GM12878 (cell line): ENCODE data around the gene DCAF17. TPM values are rescaled to one million over a fixed set of nuclear protein-coding genes. Genes with fewer than 3 reads are reported as not detected.

Experiments used
- EZH2 ChIP-seq: IDR thresholded peaks from 2 replicates; pipeline ENCODE4 v1.6.1; 2012; ENCODE audit warnings: low read depth, mild to moderate bottlenecking, control low read depth, inconsistent platforms, low read length, borderline replicate concordance; ENCODE audit not compliant: control insufficient read depth
- FOXK2 ChIP-seq: fragments of 450-650 bp; IDR thresholded peaks from 2 replicates; pipeline ENCODE4 v1.6.1; 2017; ENCODE audit warnings: mild to moderate bottlenecking, moderate library complexity
- MYC ChIP-seq: IDR thresholded peaks from 2 replicates; pipeline ENCODE4 v1.6.1; 2011; ENCODE audit warnings: mild to moderate bottlenecking, low read length, moderate library complexity, inconsistent platforms; ENCODE audit not compliant: insufficient read depth, insufficient replicate concordance, insufficient read length, severe bottlenecking
- NR2C1 ChIP-seq: fragments of 450-650 bp; IDR thresholded peaks from 2 replicates; pipeline ENCODE4 v1.6.1; 2017; ENCODE audit warnings: antibody characterized with exemption, mild to moderate bottlenecking, moderate library complexity
- PAX8 ChIP-seq: fragments of 450-650 bp; IDR thresholded peaks from 2 replicates; pipeline ENCODE4 v1.6.1; 2017; ENCODE audit warnings: mild to moderate bottlenecking, moderate library complexity
- SUZ12 ChIP-seq: fragments of 200-600 bp; sonication (generic); IDR thresholded peaks from one replicate; pipeline ENCODE4 v1.6.1; 2018; ENCODE audit warnings: antibody characterized with exemption, mild to moderate bottlenecking; ENCODE audit not compliant: unreplicated experiment
- WRNIP1 ChIP-seq: IDR thresholded peaks from 2 replicates; pipeline ENCODE4 v1.6.1; 2011; ENCODE audit warnings: low read depth, low read length, improper control_type of control experiment, borderline replicate concordance
- ZBED1 ChIP-seq: IDR thresholded peaks from 2 replicates; pipeline ENCODE4 v1.6.1; 2016; ENCODE audit warnings: borderline replicate concordance
- ZNF384 ChIP-seq: IDR thresholded peaks from 2 replicates; pipeline ENCODE4 v1.6.1; 2012; ENCODE audit warnings: low read depth, mild to moderate bottlenecking, low read length, improper control_type of control experiment, borderline replicate concordance
- ZSCAN29 ChIP-seq: fragments of 450-650 bp; IDR thresholded peaks from 2 replicates; pipeline ENCODE4 v1.6.1; 2017; ENCODE audit warnings: mild to moderate bottlenecking, moderate library complexity
- polyA plus RNA-seq, 11 experiments: library from polyadenylated mRNA; depleted of rRNA in 4 of 11; unstranded in 6 of 11; stranded (reverse) in 5 of 11; fragments of >200 nt; fragmentation: Nextera tagmentation in 4 of 11; fragmentation: Illumina TruSeq in 1 of 11; extraction: Ambion mirVana in 4 of 11; extraction: Trizol in 1 of 11; gene quantifications; 1 replicate in 1 of 11; 2 replicates in 10 of 11; pipeline versions ENCODE4 v1.2.1 to v1.2.3, GENCODE V29; 2011 to 2016; ENCODE audit warnings: inconsistent platforms in 2 of 11, missing spikeins in 2 of 11, low read depth in 1 of 11
- total RNA-seq, 4 experiments: library from RNA; depleted of rRNA in 3 of 4; stranded (reverse); fragments of >200 nt in 3 of 4; fragmentation: Illumina TruSeq in 1 of 4; extraction: Trizol in 1 of 4; gene quantifications; 2 replicates each; pipeline versions ENCODE4 v1.2.1 to v1.2.3, GENCODE V29; 2013 to 2021
- TF ChIP-seq, protein P1 (sequence below): fragments of 450-650 bp; IDR thresholded peaks from 2 replicates; pipeline ENCODE4 v1.6.1; 2017; ENCODE audit warnings: antibody characterized with exemption, mild to moderate bottlenecking, moderate library complexity
- TF ChIP-seq, protein P2 (sequence below): fragments of 450-650 bp; IDR thresholded peaks from 2 replicates; pipeline ENCODE4 v1.6.1; 2018; ENCODE audit warnings: mild to moderate bottlenecking, low read depth, moderate library complexity; ENCODE audit not compliant: partially characterized antibody
- TF ChIP-seq, protein P3 (sequence below): fragments of 450-650 bp; IDR thresholded peaks from 2 replicates; pipeline ENCODE4 v1.6.1; 2017; ENCODE audit warnings: borderline replicate concordance
- TF ChIP-seq, protein P4 (sequence below): fragments of 450-650 bp; IDR thresholded peaks from 2 replicates; pipeline ENCODE4 v1.6.1; 2018; ENCODE audit warnings: borderline replicate concordance, mild to moderate bottlenecking; ENCODE audit not compliant: partially characterized antibody

The DCAF17 gene
- total and polyA plus RNA-seq, 10 of the 15 experiments (the other 5 are each of a cell fraction or from before 2014, with no cell fraction given) = 5.2 to 32.9 (median 23.4) TPM

DNA sequence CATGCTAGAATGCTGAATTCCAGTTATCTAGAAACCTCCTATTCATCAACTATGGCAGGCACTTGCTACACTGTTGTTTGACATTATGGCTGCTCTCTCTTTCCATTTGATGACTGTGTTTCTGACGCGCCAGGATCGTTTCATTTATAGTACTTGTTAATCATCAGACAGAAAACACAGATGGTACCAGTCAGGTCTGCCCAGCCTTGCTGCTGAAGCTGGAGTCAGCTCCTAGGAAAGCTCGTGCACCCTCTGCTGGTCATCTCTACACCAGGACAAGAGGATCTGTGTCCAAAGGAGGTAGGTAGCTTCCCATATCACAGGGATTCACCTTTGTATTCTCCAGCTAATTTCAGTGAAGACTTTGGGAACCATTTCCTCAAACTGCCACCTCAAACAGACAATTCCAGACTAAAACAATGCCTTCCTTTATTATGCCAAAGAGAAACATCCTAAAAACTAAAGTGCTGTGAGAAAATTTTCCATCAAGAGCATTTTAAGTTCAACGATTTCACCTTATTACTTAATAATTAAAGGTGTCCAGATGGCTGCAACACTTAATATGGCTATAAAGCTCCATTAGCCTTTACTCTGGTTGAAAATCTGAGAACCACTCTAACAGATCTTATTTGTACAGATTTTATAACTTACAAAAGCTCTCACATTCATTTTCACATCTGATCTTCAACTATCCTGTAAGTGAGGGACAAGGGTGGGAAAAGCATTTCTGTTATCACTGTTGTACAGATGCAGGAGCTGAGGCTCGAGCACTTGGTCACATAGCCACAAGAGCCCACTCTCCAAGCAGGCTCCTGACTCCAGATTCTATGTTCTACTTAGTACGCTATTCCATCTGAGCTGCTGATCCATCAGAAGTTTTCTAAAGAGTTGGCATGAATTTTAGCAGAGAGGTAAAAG lies 17.8 kb upstream of the DCAF17 start (continued):
- TF ChIP-seq, protein P1, sequence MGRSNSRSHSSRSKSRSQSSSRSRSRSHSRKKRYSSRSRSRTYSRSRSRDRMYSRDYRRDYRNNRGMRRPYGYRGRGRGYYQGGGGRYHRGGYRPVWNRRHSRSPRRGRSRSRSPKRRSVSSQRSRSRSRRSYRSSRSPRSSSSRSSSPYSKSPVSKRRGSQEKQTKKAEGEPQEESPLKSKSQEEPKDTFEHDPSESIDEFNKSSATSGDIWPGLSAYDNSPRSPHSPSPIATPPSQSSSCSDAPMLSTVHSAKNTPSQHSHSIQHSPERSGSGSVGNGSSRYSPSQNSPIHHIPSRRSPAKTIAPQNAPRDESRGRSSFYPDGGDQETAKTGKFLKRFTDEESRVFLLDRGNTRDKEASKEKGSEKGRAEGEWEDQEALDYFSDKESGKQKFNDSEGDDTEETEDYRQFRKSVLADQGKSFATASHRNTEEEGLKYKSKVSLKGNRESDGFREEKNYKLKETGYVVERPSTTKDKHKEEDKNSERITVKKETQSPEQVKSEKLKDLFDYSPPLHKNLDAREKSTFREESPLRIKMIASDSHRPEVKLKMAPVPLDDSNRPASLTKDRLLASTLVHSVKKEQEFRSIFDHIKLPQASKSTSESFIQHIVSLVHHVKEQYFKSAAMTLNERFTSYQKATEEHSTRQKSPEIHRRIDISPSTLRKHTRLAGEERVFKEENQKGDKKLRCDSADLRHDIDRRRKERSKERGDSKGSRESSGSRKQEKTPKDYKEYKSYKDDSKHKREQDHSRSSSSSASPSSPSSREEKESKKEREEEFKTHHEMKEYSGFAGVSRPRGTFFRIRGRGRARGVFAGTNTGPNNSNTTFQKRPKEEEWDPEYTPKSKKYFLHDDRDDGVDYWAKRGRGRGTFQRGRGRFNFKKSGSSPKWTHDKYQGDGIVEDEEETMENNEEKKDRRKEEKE = no peak
- TF ChIP-seq ZBED1 (no peak; the same call in 1 of the 2 replicates), WRNIP1 (0 out of 2 replicates have a peak, but pooled peaks have one; percentile 83), ZSCAN29 (no peak), EZH2 (no peak), PAX8 (no peak; the same call in 1 of the 2 replicates), NR2C1 (no peak), FOXK2 (no peak), ZNF384 (no peak), MYC (no peak), SUZ12 (no peak)
- TF ChIP-seq, protein P2, sequence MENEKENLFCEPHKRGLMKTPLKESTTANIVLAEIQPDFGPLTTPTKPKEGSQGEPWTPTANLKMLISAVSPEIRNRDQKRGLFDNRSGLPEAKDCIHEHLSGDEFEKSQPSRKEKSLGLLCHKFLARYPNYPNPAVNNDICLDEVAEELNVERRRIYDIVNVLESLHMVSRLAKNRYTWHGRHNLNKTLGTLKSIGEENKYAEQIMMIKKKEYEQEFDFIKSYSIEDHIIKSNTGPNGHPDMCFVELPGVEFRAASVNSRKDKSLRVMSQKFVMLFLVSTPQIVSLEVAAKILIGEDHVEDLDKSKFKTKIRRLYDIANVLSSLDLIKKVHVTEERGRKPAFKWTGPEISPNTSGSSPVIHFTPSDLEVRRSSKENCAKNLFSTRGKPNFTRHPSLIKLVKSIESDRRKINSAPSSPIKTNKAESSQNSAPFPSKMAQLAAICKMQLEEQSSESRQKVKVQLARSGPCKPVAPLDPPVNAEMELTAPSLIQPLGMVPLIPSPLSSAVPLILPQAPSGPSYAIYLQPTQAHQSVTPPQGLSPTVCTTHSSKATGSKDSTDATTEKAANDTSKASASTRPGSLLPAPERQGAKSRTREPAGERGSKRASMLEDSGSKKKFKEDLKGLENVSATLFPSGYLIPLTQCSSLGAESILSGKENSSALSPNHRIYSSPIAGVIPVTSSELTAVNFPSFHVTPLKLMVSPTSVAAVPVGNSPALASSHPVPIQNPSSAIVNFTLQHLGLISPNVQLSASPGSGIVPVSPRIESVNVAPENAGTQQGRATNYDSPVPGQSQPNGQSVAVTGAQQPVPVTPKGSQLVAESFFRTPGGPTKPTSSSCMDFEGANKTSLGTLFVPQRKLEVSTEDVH = no peak
- TF ChIP-seq, protein P3, sequence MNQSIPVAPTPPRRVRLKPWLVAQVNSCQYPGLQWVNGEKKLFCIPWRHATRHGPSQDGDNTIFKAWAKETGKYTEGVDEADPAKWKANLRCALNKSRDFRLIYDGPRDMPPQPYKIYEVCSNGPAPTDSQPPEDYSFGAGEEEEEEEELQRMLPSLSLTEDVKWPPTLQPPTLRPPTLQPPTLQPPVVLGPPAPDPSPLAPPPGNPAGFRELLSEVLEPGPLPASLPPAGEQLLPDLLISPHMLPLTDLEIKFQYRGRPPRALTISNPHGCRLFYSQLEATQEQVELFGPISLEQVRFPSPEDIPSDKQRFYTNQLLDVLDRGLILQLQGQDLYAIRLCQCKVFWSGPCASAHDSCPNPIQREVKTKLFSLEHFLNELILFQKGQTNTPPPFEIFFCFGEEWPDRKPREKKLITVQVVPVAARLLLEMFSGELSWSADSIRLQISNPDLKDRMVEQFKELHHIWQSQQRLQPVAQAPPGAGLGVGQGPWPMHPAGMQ = no peak
- TF ChIP-seq, protein P4, sequence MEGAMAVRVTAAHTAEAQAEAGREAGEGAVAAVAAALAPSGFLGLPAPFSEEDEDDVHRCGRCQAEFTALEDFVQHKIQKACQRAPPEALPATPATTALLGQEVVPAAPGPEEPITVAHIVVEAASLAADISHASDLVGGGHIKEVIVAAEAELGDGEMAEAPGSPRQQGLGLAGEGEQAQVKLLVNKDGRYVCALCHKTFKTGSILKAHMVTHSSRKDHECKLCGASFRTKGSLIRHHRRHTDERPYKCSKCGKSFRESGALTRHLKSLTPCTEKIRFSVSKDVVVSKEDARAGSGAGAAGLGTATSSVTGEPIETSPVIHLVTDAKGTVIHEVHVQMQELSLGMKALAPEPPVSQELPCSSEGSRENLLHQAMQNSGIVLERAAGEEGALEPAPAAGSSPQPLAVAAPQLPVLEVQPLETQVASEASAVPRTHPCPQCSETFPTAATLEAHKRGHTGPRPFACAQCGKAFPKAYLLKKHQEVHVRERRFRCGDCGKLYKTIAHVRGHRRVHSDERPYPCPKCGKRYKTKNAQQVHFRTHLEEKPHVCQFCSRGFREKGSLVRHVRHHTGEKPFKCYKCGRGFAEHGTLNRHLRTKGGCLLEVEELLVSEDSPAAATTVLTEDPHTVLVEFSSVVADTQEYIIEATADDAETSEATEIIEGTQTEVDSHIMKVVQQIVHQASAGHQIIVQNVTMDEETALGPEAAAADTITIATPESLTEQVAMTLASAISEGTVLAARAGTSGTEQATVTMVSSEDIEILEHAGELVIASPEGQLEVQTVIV = no peak
